Lung (tissue), 12 donors: ENCODE results near the gene CALM3. TPM values are rescaled to one million over a fixed set of nuclear protein-coding genes. Genes with fewer than 3 reads are reported as not detected.

Experiments used
- ATAC-seq: fragments of 200-7000 bp; cut with Tn5 transposase; one replicate; pipeline ENCODE4 v1.9.1; 2020; ENCODE audit warnings: moderate number of reproducible peaks; ENCODE audit not compliant: insufficient read depth, low FRiP score
- DNase-seq, 3 donors: peaks; one replicate each; pipeline ENCODE4 v3.0.0-alpha.2; 2013 to 2017
- H3K27ac ChIP-seq, 2 donors: one replicate each; pipeline ENCODE4 v1.5.1; 2013; ENCODE audit warnings: mild to moderate bottlenecking in 2 of 2, moderate library complexity in 2 of 2, control low read depth in 1 of 2, inconsistent platforms in 1 of 2, low read depth in 1 of 2, low read length in 1 of 2
- H3K27me3 ChIP-seq, 3 donors: one replicate each; pipeline ENCODE4 v1.5.1; 2013; ENCODE audit warnings: low read length in 2 of 3; ENCODE audit not compliant: control insufficient read depth in 3 of 3, insufficient read depth in 3 of 3
- H3K36me3 ChIP-seq, 4 donors: one replicate each; pipeline ENCODE4 v1.5.1; 2013; ENCODE audit warnings: low read length in 4 of 4, mild to moderate bottlenecking in 1 of 4, moderate library complexity in 1 of 4; ENCODE audit not compliant: control insufficient read depth in 4 of 4, insufficient read depth in 4 of 4
- H3K4me1 ChIP-seq, 5 donors: one replicate each; pipeline ENCODE4 v1.5.1; 2013; ENCODE audit warnings: low read length in 5 of 5, mild to moderate bottlenecking in 2 of 5, moderate library complexity in 1 of 5; ENCODE audit not compliant: control insufficient read depth in 5 of 5, insufficient read depth in 5 of 5
- H3K4me3 ChIP-seq: one replicate; pipeline ENCODE4 v1.5.1; 2013; ENCODE audit warnings: mild to moderate bottlenecking, control low read depth, moderate library complexity
- H3K9ac ChIP-seq, 2 donors: one replicate each; pipeline ENCODE4 v1.5.1; 2013; ENCODE audit warnings: low read length in 2 of 2, control low read depth in 1 of 2; ENCODE audit not compliant: insufficient read depth in 1 of 2
- H3K9me3 ChIP-seq, 4 donors: one replicate each; pipeline ENCODE4 v1.5.1; 2013; ENCODE audit warnings: low read length in 3 of 4, mild to moderate bottlenecking in 1 of 4, moderate library complexity in 1 of 4; ENCODE audit not compliant: control insufficient read depth in 4 of 4, insufficient read depth in 3 of 4
- WGBS, 2 donors: extraction: QIAGEN DNeasy Blood & Tissue Kit; methylation state at CpG; one replicate each; pipeline ENCODE4 v1.1.7; 2013; 5-methylcytosine and 5-hydroxymethylcytosine counted together
- polyA plus RNA-seq, 2 donors: library from polyadenylated mRNA; stranded (reverse); fragments of 200-250 nt; gene quantifications; one replicate each; pipeline ENCODE4 v1.2.1, GENCODE V29; 2013
- total RNA-seq, 2 donors: library from RNA; depleted of rRNA in 1 of 2; stranded (reverse); fragments of >200 nt in 1 of 2; gene quantifications; one replicate each; pipeline ENCODE4 v1.2.1, GENCODE V29; 2014 to 2021
- TF ChIP-seq, protein P1 (sequence below): IDR thresholded peaks from 2 replicates; pipeline ENCODE4 v1.5.1; 2012; ENCODE audit warnings: mild to moderate bottlenecking; ENCODE audit errors: control extremely low read depth, extremely low read depth
- donor health status: control.
- donor health status: control.
- donor health status: Bipolar disorder and iron deficiency.
- donor health status: healthy.
- donor health status: DM: yes; HTN: yes; CAD: no.

The CALM3 gene
- total and polyA plus RNA-seq, 4 donors = 126 to 202 (median 162) TPM

DNA sequence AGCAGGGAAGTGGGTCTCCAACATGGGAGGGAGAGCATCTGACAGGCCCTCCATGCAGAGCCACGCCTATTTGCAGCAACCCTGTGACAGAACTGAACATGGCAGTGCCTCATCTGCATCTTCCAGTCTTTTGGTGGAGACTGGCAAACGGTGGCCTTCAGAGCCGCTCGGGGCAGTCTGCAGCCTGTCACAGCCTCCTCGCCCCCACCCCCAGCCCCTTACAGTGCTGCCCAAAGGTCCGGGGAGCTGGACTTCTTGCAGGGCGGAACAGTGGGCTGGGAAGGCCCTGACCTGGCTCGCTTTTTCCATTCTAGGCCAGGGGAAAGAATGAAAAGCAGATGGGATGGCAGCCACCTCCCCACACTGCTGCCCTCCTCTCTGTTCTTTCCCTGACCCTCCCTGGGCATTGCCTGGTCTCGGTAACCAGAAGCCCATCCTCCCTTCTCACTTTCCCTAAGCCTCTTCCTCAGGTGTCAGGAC is 2.7 kb downstream of the CALM3 start:
- Histone ChIP-seq H3K27ac (peak overlapping the region in 1 of 2 donors; percentile 42), H3K4me1 (peaks cover 7 to 26% (median 13%) of the 10 kb centered on the region in 5 donors), H3K36me3 (peaks cover 4 to 35% (median 25%) of the 10 kb centered on the region in 4 donors), H3K27me3 (no peaks in the 10 kb centered on the region), H3K9me3 (peaks cover 0 to 5% (median 0%) of the 10 kb centered on the region in 4 donors), H3K9ac (peak overlapping the region in 1 of 2 donors; percentile 61), H3K4me3 (no peak overlapping the region)
- no peak for ATAC-seq
- TF ChIP-seq, protein P1, sequence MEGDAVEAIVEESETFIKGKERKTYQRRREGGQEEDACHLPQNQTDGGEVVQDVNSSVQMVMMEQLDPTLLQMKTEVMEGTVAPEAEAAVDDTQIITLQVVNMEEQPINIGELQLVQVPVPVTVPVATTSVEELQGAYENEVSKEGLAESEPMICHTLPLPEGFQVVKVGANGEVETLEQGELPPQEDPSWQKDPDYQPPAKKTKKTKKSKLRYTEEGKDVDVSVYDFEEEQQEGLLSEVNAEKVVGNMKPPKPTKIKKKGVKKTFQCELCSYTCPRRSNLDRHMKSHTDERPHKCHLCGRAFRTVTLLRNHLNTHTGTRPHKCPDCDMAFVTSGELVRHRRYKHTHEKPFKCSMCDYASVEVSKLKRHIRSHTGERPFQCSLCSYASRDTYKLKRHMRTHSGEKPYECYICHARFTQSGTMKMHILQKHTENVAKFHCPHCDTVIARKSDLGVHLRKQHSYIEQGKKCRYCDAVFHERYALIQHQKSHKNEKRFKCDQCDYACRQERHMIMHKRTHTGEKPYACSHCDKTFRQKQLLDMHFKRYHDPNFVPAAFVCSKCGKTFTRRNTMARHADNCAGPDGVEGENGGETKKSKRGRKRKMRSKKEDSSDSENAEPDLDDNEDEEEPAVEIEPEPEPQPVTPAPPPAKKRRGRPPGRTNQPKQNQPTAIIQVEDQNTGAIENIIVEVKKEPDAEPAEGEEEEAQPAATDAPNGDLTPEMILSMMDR = no peak
- DNase-seq = no peak
- 78 to 88% methylated on average over 9 of the region's 9 CpGs for WGBS, 2 donors

DNA sequence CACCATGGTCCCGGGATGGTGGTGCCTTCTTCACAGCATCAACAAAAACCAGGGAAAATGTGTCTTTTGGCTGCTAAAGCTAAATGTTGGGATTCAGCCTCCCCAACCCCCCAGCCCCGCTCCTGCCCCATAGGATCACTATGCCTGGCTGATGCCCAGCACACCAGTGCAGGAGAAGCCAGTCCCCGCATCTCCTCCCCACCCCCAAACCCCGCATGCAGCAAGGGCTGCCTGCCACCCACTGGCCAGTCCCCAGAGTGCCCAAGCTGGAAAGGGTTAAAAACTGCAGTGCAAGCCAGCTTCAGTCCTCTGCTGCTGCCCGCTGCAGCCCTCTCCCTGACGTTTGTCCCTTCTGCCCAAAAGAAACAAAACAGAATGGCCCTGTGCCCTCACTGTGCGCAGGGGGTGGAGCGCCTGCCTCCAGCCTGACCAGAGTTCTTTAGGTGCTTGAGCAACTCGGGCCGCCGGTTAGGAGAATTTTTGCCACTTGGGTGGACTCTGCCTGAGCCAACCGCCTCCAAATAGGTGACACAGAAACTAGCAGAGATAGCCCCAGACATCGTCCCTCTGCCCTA is 3.7 kb downstream of the CALM3 start:
- ATAC-seq = no peak
- TF ChIP-seq, protein P1 = no peak

DNA sequence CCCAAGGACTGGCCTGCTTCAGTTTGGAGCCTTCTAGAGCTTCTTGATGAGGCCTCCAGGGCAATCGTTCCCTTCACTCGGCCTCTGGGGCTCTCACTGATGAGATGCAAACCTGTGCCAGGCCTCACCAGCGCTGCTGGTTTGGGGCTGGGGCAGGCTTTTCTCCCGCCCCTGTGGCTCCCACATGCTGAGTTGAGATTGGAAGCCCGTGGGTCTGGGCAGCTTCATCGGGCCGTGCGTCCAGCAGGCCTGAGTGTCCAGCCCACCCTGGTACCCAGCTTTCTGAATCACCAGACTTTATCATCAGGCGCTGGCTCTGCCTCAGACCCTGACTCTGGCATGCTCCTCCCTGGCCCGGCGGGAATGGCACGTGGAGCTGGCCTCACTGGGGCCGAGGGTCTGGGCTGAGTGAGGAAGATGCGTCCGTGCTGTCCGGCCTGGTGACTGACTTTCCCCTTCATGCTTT is 4.3 kb downstream of the CALM3 start:
- Histone ChIP-seq H3K27me3 (no peaks in the 10 kb centered on the region), H3K4me1 (peaks cover 7 to 24% (median 13%) of the 10 kb centered on the region in 5 donors), H3K4me3 (no peak overlapping the region), H3K36me3 (peaks cover 5 to 48% (median 37%) of the 10 kb centered on the region in 4 donors), H3K27ac (no peak overlapping the region), H3K9ac (no peak overlapping the region), H3K9me3 (no peaks in the 10 kb centered on the region)
- ATAC-seq (no peak), DNase-seq (no peak)
- TF ChIP-seq, protein P1 = no peak
- WGBS, 2 donors = 88 to 90% methylated on average over 16 of the region's 16 CpGs

More for the DNA sequence above, 3.7 kb downstream of the CALM3 start:
- Histone ChIP-seq H3K4me3 (no peak overlapping the region), H3K4me1 (peaks cover 7 to 26% (median 13%) of the 10 kb centered on the region in 5 donors), H3K9ac (no peak overlapping the region), H3K36me3 (peaks cover 5 to 46% (median 36%) of the 10 kb centered on the region in 4 donors), H3K9me3 (no peaks in the 10 kb centered on the region), H3K27ac (peak overlapping the region in 1 of 2 donors; percentile 8), H3K27me3 (no peaks in the 10 kb centered on the region)
- WGBS, 2 donors = 75 to 87% methylated on average over 13 of the region's 13 CpGs
- no peak for DNase-seq
